BJ (cell line): ENCODE data around the gene CGB2. TPM values are rescaled to one million over a fixed set of nuclear protein-coding genes. Genes with fewer than 3 reads are reported as not detected.
"Not testable (repeated sequence)": the region's sequence is repeated elsewhere in the genome, so short reads cannot be mapped to it uniquely, and the experiment has no call there.

Experiments
- CTCF ChIA-PET: fragments of 350-600 bp; formaldehyde crosslinking; extraction: SDS; loops from one replicate; lab custom pipeline; 2021; ENCODE audit warnings: antibody characterized with exemption, inconsistent platforms; lab: Yijun Ruan, JAX
- POLR2A ChIA-PET: fragments of 300-600 bp; sonication (Branson Sonifier 250); formaldehyde crosslinking; extraction: SDS; loops from one replicate; lab custom pipeline; 2021; ENCODE audit warnings: antibody characterized with exemption; lab: Charles Lee
- DNase-seq: peaks from one replicate; pipeline ENCODE4 v3.0.0-alpha.2; 2011; ENCODE audit warnings: low read depth
- H3K27me3 ChIP-seq: 2 replicates; pipeline ENCODE4 v1.6.0; 2011; ENCODE audit warnings: low read length; ENCODE audit not compliant: control insufficient read depth, insufficient read depth
- H3K36me3 ChIP-seq: 2 replicates; pipeline ENCODE4 v1.5.1; 2011; ENCODE audit warnings: low read length; ENCODE audit not compliant: control insufficient read depth, insufficient read depth
- H3K4me3 ChIP-seq: 2 replicates; pipeline ENCODE4 v1.5.1; 2011; ENCODE audit warnings: low read depth, mild to moderate bottlenecking, control low read depth, low read length
- polyA plus RNA-seq: library from polyadenylated mRNA; depleted of rRNA; stranded (reverse); fragments of >200 nt; gene quantifications from 2 replicates; pipeline ENCODE4 v1.2.3, GENCODE V29; 2011; rRNA removed
- small RNA-seq: library from RNA; depleted of rRNA; stranded (forward); fragments of <200 nt; gene quantifications from one replicate; pipeline ENCODE3, GENCODE V24; 2012; ENCODE audit warnings: low replicate concordance, low read depth; ENCODE audit not compliant: insufficient read length
- TF ChIP-seq, protein P1 (sequence below): IDR thresholded peaks from 2 replicates; pipeline ENCODE4 v1.5.1; 2011; ENCODE audit warnings: low read depth, mild to moderate bottlenecking, control low read depth, inconsistent platforms, low read length, moderate library complexity; ENCODE audit not compliant: insufficient read depth

CGB2 gene
- polyA plus RNA-seq, 1 experiment: not detected

DNA sequence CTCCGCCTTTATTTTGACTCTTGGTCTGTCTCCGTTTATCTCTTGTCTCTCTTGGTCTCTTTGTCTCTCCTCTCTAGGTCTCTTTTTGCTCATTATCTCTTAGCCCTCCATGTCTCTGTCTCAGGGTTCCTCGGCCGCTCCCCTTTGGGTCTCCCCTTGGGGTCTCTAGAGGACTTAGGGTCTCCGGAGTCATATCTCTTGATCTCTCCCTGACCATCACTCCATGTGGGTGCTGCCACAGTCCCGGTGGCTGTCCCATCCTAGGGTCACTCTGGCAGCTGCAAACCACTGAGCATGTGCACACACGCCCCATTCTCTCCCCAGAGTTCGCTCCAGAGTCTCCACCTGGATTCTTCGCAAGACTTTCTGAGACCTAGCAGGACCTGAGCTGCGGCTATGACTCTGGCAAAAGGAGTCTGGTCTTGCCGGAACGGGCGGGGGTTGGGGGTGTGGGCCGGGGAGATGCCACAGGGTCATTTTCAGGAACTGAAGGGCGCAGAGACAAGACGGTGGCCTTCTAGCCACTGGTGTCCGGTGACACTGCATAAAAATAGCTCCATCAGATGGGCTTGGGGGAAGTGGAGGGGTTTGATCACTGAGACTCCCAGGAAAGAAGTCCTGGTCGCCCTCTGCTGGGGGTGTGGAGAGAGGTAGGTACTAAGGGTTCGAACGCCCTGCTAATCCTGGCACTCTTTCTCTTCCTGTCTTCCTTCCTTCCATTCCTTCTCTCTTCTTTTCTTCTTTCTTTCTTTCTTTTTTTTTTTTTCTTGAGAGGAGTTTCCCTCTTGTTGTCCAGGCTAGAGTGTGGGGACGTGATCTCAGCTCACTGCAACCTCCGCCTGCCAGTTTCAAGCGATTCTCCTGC, 42.1 kb downstream of the CGB2 start:
- POLR2A ChIA-PET: no interaction called here
- CTCF ChIA-PET: interaction anchor here (0.6 to 2.5 kb wide), 9 partner anchors 9 to 227 kb away, joined by 3 to 13 read pairs (median 4); partner anchors contain the start of gene RUVBL2
- DNase-seq: no peak

DNA sequence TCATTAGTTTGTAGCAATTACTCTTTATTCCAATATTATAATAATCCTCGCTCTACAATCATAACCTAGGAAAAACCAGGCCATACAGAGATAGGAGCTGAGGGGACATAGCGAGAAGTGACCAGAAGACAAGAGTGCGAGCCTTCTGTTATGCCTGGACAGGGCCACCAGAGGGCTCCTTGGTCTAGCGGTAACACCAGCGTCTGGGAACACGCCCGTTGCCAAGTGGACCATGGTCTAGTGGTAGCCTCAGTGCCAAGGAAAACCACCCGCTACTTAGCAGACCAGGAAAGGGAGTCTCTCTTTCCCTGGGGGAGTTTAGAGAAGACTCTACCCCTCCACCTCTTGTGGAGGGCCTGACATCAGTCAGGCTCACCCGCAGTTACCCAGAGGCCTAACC, 43.2 kb downstream of the CGB2 start:
- DNase-seq, POLR2A ChIA-PET, H3K36me3 ChIP-seq, H3K4me3 ChIP-seq: not testable (repeated sequence)
- CTCF ChIA-PET: interaction anchor here (0.6 to 2.5 kb wide), 10 partner anchors 9 to 226 kb away, joined by 3 to 13 read pairs (median 4); partner anchors contain the start of gene CGB7
- peaks cover 12% of the 10 kb centered on the region for H3K27me3 ChIP-seq
- TF ChIP-seq, protein P1, sequence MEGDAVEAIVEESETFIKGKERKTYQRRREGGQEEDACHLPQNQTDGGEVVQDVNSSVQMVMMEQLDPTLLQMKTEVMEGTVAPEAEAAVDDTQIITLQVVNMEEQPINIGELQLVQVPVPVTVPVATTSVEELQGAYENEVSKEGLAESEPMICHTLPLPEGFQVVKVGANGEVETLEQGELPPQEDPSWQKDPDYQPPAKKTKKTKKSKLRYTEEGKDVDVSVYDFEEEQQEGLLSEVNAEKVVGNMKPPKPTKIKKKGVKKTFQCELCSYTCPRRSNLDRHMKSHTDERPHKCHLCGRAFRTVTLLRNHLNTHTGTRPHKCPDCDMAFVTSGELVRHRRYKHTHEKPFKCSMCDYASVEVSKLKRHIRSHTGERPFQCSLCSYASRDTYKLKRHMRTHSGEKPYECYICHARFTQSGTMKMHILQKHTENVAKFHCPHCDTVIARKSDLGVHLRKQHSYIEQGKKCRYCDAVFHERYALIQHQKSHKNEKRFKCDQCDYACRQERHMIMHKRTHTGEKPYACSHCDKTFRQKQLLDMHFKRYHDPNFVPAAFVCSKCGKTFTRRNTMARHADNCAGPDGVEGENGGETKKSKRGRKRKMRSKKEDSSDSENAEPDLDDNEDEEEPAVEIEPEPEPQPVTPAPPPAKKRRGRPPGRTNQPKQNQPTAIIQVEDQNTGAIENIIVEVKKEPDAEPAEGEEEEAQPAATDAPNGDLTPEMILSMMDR: peak; percentile 67

More for the DNA sequence above, 42.1 kb downstream of the CGB2 start:
- Histone ChIP-seq H3K36me3 (no peaks in the 10 kb centered on the region), H3K4me3 (no peak overlapping the region), H3K27me3 (peaks cover 12% of the 10 kb centered on the region)
- TF ChIP-seq, protein P1: peak; percentile 34

DNA sequence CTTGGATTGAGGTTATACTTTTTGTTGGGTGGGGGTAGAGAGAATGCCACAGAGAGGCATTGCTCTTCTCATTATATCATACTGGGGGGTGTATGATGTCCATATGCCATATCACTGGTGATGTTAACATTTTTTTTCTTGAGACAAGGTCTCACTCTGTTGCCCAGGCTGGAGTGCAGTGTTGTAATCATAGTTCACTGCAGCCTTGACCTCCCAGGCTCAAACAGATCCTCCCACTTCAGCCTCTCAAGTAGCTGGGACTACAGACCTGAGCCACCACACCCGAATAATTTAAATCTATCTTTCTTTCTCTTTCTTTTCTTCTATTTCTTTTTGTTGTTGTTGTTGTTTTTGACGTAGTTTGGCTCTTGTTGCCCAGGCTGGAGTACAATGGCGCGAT, 48.7 kb downstream of the CGB2 start:
- CTCF ChIA-PET: interaction anchor here (0.6 to 1.1 kb wide), 2 partner anchors 23 to 80 kb away, joined by 3 read pairs; no protein-coding TSS in a partner anchor
- POLR2A ChIA-PET: no interaction called here
- TF ChIP-seq, protein P1: no peak

DNA sequence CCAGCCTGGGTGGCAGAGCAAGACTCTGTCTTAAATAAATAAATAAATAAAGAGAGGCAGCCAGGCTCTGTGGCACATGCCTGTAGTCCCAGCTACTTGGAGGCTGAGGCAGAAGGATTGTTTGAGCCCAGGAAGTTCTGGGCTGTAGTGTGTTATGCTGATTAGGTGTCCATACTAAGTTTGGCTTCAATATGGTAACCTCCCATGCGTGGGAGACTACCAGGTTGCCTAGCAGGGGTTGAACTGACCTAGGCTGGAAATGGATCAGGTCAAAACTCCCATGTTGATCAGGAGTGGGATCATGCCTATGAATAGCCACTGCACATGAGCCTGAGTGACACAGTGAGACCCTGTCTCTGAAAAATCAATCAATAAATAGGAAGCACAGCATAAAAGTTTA, 49.6 kb downstream of the CGB2 start:
- Histone ChIP-seq H3K4me3 (no peak overlapping the region), H3K36me3 (no peaks in the 10 kb centered on the region), H3K27me3 (no peaks in the 10 kb centered on the region)
- TF ChIP-seq, protein P1: no peak
- ChIA-PET POLR2A (no interaction called here), CTCF (interaction anchor here (0.6 to 1.4 kb wide), 2 partner anchors 23 to 144 kb away, joined by 3 read pairs; no protein-coding TSS in a partner anchor)
- no peak for DNase-seq

More for the DNA sequence above, 48.7 kb downstream of the CGB2 start:
- no peak for DNase-seq
- H3K4me3 ChIP-seq: no peak overlapping the region
- H3K27me3 ChIP-seq: no peaks in the 10 kb centered on the region
- H3K36me3 ChIP-seq: no peaks in the 10 kb centered on the region

Small RNA genes within 50 kb of the gene (small RNA-seq; reads per million reads assigned to genes)
- gene MIR6798 (not detected), gene RN7SL708P (not detected)

Other genes with a start within 250 kb of the CGB2 start
- gene BCAT2, start 220.9 kb upstream of the CGB2 start, polyA plus RNA-seq: 32.1 and 52.2 TPM in 2 replicates
- gene HSD17B14, start 195.4 kb upstream of the CGB2 start, polyA plus RNA-seq: 7.4 and 7.6 TPM in 2 replicates
- 3.3 and 5.4 TPM in 2 replicates for gene PLEKHA4, start 163.3 kb upstream of the CGB2 start, polyA plus RNA-seq
- 24.7 and 43.0 TPM in 2 replicates for gene PPP1R15A, start 159.5 kb upstream of the CGB2 start, polyA plus RNA-seq
- gene TULP2, start 133.1 kb upstream of the CGB2 start, polyA plus RNA-seq: 0.07 and 0.10 TPM in 2 replicates
- 145 and 305 TPM in 2 replicates for gene NUCB1, start 131.6 kb upstream of the CGB2 start, polyA plus RNA-seq
- not detected in 2 replicates for gene DHDH, start 98.2 kb upstream of the CGB2 start, polyA plus RNA-seq
- gene BAX, start 77.0 kb upstream of the CGB2 start, polyA plus RNA-seq: 141 and 159 TPM in 2 replicates
- gene FTL, start 66.6 kb upstream of the CGB2 start, polyA plus RNA-seq: 2,664 and 3,340 TPM in 2 replicates
- gene GYS1, start 38.6 kb upstream of the CGB2 start, polyA plus RNA-seq: 36.0 and 49.7 TPM in 2 replicates
- gene RUVBL2, start 38.0 kb upstream of the CGB2 start, polyA plus RNA-seq: 138 and 221 TPM in 2 replicates
- gene LHB, start 14.8 kb upstream of the CGB2 start, polyA plus RNA-seq: not detected in 2 replicates
- gene CGB3, start 7.6 kb upstream of the CGB2 start, polyA plus RNA-seq: not detected in 2 replicates
- not detected in 2 replicates for gene CGB1, start 5.0 kb downstream of the CGB2 start, polyA plus RNA-seq
- not detected in 2 replicates for gene CGB5, start 12.0 kb downstream of the CGB2 start, polyA plus RNA-seq
- 0.22 TPM in 1 of 2 replicates, not detected in the other for gene CGB8, start 17.2 kb downstream of the CGB2 start, polyA plus RNA-seq
- gene CGB7, start 25.9 kb downstream of the CGB2 start, polyA plus RNA-seq: 0.27 and 0.28 TPM in 2 replicates
- gene NTF4, start 32.9 kb downstream of the CGB2 start, polyA plus RNA-seq: 0.10 TPM in 1 of 2 replicates, not detected in the other
- gene KCNA7, start 40.8 kb downstream of the CGB2 start, polyA plus RNA-seq: not detected in 2 replicates
- gene SNRNP70, start 53.6 kb downstream of the CGB2 start, polyA plus RNA-seq: 125 and 268 TPM in 2 replicates
- 6.7 and 9.4 TPM in 2 replicates for gene LIN7B, start 82.5 kb downstream of the CGB2 start, polyA plus RNA-seq
- gene C19orf73, start 87.3 kb downstream of the CGB2 start, polyA plus RNA-seq: 0.67 and 0.94 TPM in 2 replicates
- gene PPFIA3, start 87.7 kb downstream of the CGB2 start, polyA plus RNA-seq: 0.75 and 1.4 TPM in 2 replicates
- gene HRC, start 123.5 kb downstream of the CGB2 start, polyA plus RNA-seq: 0.07 and 0.25 TPM in 2 replicates
- 12.8 and 17.6 TPM in 2 replicates for gene TRPM4, start 125.9 kb downstream of the CGB2 start, polyA plus RNA-seq